ENCODE results near the gene YBX2.

Gene YBX2

GRCh38 chr17:7322520-7323194 lies 28.2 kb upstream of the YBX2 start:
- DNase-seq: no peak

- no peak for DNase-seq
Measured at GRCh38 chr17:7321466-7321865, 27.0 kb upstream of the YBX2 start.

GRCh38 chr17:7318121-7318860 lies 23.9 kb upstream of the YBX2 start:
- DNase-seq: no peak

GRCh38 chr17:7317161-7317803 lies 22.8 kb upstream of the YBX2 start:
- no peak for DNase-seq

GRCh38 chr17:7315570-7316235 lies 21.3 kb upstream of the YBX2 start:
- DNase-seq: no peak

- DNase-seq: peak; percentile 45
Measured at GRCh38 chr17:7314719-7315569, 20.5 kb upstream of the YBX2 start, which contains the start of gene GPS2. Gene GPS2 (minus strand): TSS chr17:7315360. CDS start chr17:7315052, 308 bp downstream.

GRCh38 chr17:7313890-7314718 lies 19.7 kb upstream of the YBX2 start:
- no peak for DNase-seq

GRCh38 chr17:7313088-7313889 lies 18.9 kb upstream of the YBX2 start:
- DNase-seq: no peak

GRCh38 chr17:7312432-7313087 lies 18.1 kb upstream of the YBX2 start:
- no peak for DNase-seq

- DNase-seq: no peak
Measured at GRCh38 chr17:7311110-7311705, 16.8 kb upstream of the YBX2 start.

- no peak for DNase-seq
Measured at GRCh38 chr17:7309628-7310027, 15.2 kb upstream of the YBX2 start.

- peak; percentile 44 for DNase-seq
Measured at GRCh38 chr17:7308625-7309433, 14.4 kb upstream of the YBX2 start.

- DNase-seq: no peak
Measured at GRCh38 chr17:7307686-7308624, 13.5 kb upstream of the YBX2 start.

- peak; percentile 92 for DNase-seq
Measured at GRCh38 chr17:7306911-7307685, 12.7 kb upstream of the YBX2 start, which contains the start of gene EIF5A. Gene EIF5A (plus strand): TSS chr17:7307628. CDS start chr17:7309636, 2,008 bp downstream.

GRCh38 chr17:7304179-7304578 lies 9.7 kb upstream of the YBX2 start:
- DNase-seq: no peak

- DNase-seq: peak; percentile 41
Measured at GRCh38 chr17:7296189-7296861, 1.9 kb upstream of the YBX2 start.

All from NCI-H774 (cell line).